Stimulated activated CD8-positive, alpha-beta memory T cell treated with anti-CD3 and anti-CD28 coated beads, Interleukin-15, amount 100 ng/mL, for 1 hour (primary cell): ENCODE measurements around the gene GTF2A1.
A peak's percentile ranks its signal among the peaks of the same experiment; 100 is the strongest.

Experiments
- DNase-seq: peaks from one replicate; pipeline ENCODE4 v3.0.0-alpha.2; 2020; ENCODE audit warnings: low read depth

The GTF2A1 gene

GRCh38 chr14:81177225-81177624 is 43.5 kb downstream of the GTF2A1 start:
- DNase-seq, result no peak

DNA sequence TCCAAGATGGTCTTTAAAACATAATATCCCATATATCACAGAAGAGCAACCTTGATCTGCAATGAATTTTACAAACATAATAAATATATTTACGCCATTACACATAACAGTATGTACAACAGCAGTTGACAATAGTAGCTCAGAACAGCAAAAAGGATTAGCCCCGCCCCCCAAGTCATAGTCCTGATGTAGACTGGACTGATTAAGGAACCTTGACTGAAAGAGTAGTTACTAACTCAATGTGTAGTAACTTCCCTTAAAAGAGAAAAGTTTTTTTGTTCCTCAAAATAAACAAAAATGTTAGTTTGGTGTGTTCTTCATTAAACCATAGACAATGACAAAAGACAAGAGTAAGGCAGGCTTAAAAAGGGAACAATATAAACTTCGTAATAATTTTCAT is 44.5 kb downstream of the GTF2A1 start:
- DNase-seq, result no peak

- no peak for DNase-seq
Observed at GRCh38 chr14:81172881-81173280, 47.9 kb downstream of the GTF2A1 start.

GRCh38 chr14:81172353-81172752 is 48.4 kb downstream of the GTF2A1 start:
- DNase-seq, result no peak

GRCh38 chr14:81170829-81171195 is 49.9 kb downstream of the GTF2A1 start:
- DNase-seq, result no peak

GRCh38 chr14:81170104-81170828 is 50.5 kb downstream of the GTF2A1 start:
- peak; percentile 70 for DNase-seq

DNA sequence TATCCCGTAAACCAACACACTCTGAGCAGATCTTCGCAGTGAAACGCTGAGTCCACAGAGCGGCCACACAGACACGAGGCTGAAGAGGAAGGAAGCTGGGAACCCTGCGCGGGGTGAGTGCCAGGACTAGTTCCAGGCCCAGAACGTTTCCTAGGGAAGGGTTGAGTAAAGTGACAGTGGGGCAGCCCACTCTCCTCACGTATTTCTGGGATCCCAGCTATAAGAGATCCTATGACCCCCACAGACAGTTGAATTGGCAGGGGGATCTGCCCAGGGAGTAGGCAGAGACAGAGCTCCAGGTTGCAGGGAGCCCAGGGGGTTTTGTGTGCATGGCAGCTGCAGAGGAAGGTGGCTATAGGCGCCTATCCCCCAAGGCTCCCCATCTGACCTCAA is 51.1 kb downstream of the GTF2A1 start:
- no peak for DNase-seq

GRCh38 chr14:81169267-81169666 is 51.5 kb downstream of the GTF2A1 start:
- DNase-seq, result no peak

DNA sequence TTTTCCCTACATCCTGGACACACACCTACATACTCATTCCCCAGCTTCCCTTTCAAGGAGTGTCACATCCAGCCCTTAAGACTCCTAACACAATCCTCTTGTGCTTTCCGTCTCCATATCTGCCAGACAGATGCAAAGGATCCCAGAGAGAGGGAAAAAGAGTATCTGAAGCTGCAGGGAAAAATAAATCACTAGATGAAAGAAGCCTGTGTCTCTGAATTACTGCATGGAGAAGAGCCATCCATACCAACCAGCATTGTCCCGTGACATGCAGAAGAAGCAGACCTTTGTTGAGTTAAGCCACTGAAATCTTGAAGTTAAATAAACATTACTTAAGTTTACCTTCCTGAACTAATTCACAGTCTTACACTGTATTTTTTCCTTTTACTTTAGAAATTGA is 54.6 kb downstream of the GTF2A1 start:
- no peak for DNase-seq

- no peak for DNase-seq
Observed at GRCh38 chr14:81165188-81165587, 55.6 kb downstream of the GTF2A1 start.

- no peak for DNase-seq
Observed at GRCh38 chr14:81164167-81164774, 56.5 kb downstream of the GTF2A1 start.

GRCh38 chr14:81162941-81163340 is 57.8 kb downstream of the GTF2A1 start:
- DNase-seq, result no peak

DNA sequence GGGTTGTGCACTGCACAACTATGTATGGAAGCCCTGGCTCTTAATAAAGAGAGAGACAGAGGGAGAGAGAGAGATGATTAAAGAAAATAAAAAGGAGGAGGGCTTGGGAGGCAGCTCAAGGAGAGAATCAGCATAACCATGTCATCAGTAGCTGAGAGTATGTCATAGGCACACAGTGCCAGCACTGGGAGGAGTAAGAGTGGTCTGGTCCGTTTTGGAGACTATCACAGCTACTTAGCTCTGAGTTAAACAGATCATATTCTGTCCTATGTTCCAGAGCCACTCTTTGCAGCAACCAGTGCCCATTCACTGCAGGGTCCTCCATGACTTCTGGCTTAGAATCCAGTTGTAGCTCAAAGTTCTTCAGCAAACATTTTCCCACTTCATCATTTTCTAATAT is 59.0 kb downstream of the GTF2A1 start:
- no peak for DNase-seq

GRCh38 chr14:81161088-81161487 is 59.7 kb downstream of the GTF2A1 start:
- DNase-seq, result no peak

DNA sequence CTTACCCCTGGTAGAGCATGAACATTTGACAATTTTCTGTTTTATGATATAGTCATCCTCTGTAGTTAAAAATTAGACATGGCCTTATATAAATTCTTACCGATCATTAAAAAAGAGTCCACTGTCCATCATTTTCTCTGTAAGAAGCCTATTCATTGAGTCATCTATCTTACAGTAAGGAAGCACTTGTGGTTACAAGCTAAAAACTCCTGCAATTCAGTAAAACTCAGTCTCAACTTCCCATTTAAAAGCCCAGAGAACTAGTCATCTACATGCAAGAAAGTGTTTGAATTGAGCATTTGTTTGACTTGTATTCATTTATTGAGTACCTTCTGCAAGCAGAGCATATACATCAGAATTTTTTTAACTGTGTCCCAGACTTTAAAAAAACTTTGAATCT is 63.3 kb downstream of the GTF2A1 start:
- no peak for DNase-seq

- no peak for DNase-seq
Observed at GRCh38 chr14:81153187-81153586, 67.6 kb downstream of the GTF2A1 start.

- no peak for DNase-seq
Observed at GRCh38 chr14:81148635-81149034, 72.1 kb downstream of the GTF2A1 start.

- no peak for DNase-seq
Observed at GRCh38 chr14:81147140-81147897, 73.4 kb downstream of the GTF2A1 start.

- no peak for DNase-seq
Observed at GRCh38 chr14:81144824-81145603, 75.7 kb downstream of the GTF2A1 start.

- DNase-seq, result no peak
Observed at GRCh38 chr14:81143793-81144192, 77.0 kb downstream of the GTF2A1 start.

GRCh38 chr14:81141426-81141825 is 79.3 kb downstream of the GTF2A1 start:
- DNase-seq, result no peak

DNA sequence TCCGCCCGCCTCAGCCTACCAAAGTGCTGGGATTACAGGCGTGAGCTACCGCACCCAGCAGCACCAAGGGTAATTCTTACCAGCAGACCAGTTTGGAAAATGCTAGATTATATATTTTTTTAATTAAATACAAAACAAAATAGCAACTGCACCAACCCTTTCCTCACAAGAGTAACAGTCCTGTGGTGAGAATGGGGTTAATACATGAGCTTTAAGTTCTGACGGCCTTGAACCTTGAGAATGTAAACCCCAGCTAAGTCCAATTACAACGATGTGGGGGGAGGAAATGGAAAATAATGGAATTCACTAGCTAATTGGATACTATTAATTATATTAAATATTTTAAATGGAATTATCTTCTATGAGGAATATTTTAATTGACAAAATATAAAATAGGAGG is 82.3 kb downstream of the GTF2A1 start:
- no peak for DNase-seq

GRCh38 chr14:81137316-81137715 is 83.4 kb downstream of the GTF2A1 start:
- no peak for DNase-seq
